Measurements from ENCODE around the gene SUSD1. TPM values are rescaled to one million over a fixed set of nuclear protein-coding genes. Genes with fewer than 3 reads are reported as not detected.

SUSD1 gene
- total RNA-seq, 1 experiment from 2014 or later: 7.9 TPM

GRCh38 chr9:112000743-112001142 lies 174.4 kb downstream of the SUSD1 start:
- no peaks in the 10 kb centered on the region for H3K27me3 ChIP-seq (ENCODE audit: insufficient read depth, low read length)
- H3K9me2 ChIP-seq (ENCODE audit: insufficient read depth): no peaks in the 10 kb centered on the region
- BruUV-seq (replicated peaks): no TSS peak
- no peak overlapping the region for H3K27ac ChIP-seq (ENCODE audit: low read depth, low read length)
- no peak overlapping the region for H3K9ac ChIP-seq (ENCODE audit: low read length)
- intact Hi-C loops (cut with micrococcal nuclease): no loop called here
- H3K9me3 ChIP-seq (ENCODE audit: control insufficient read depth in 1 of 2, insufficient read depth in 1 of 2, low read depth in 1 of 2, low read length in 2 of 2): no peaks in the 10 kb centered on the region
- H3K4me2 ChIP-seq (ENCODE audit: low read length): no peak overlapping the region
- TF ChIP-seq ZNF274 (IDR thresholded peaks at IDR 0.05; ENCODE audit: low read depth, low read length): no peak
- TF ChIP-seq, protein P1, sequence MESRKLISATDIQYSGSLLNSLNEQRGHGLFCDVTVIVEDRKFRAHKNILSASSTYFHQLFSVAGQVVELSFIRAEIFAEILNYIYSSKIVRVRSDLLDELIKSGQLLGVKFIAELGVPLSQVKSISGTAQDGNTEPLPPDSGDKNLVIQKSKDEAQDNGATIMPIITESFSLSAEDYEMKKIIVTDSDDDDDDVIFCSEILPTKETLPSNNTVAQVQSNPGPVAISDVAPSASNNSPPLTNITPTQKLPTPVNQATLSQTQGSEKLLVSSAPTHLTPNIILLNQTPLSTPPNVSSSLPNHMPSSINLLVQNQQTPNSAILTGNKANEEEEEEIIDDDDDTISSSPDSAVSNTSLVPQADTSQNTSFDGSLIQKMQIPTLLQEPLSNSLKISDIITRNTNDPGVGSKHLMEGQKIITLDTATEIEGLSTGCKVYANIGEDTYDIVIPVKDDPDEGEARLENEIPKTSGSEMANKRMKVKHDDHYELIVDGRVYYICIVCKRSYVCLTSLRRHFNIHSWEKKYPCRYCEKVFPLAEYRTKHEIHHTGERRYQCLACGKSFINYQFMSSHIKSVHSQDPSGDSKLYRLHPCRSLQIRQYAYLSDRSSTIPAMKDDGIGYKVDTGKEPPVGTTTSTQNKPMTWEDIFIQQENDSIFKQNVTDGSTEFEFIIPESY (IDR thresholded peaks at IDR 0.05; ENCODE audit: extremely low read depth, insufficient replicate concordance, low read length): no peak
- TF ChIP-seq, protein P2, sequence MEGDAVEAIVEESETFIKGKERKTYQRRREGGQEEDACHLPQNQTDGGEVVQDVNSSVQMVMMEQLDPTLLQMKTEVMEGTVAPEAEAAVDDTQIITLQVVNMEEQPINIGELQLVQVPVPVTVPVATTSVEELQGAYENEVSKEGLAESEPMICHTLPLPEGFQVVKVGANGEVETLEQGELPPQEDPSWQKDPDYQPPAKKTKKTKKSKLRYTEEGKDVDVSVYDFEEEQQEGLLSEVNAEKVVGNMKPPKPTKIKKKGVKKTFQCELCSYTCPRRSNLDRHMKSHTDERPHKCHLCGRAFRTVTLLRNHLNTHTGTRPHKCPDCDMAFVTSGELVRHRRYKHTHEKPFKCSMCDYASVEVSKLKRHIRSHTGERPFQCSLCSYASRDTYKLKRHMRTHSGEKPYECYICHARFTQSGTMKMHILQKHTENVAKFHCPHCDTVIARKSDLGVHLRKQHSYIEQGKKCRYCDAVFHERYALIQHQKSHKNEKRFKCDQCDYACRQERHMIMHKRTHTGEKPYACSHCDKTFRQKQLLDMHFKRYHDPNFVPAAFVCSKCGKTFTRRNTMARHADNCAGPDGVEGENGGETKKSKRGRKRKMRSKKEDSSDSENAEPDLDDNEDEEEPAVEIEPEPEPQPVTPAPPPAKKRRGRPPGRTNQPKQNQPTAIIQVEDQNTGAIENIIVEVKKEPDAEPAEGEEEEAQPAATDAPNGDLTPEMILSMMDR (IDR thresholded peaks at IDR 0.05 in 2 of 3, conservative IDR thresholded peaks at IDR 0.05 in 1 of 3; ENCODE audit: borderline replicate concordance in 1 of 3, insufficient read depth in 1 of 3, low read depth in 2 of 3, low read length in 2 of 3): no peak
- TF ChIP-seq ELF1 (IDR thresholded peaks at IDR 0.05; ENCODE audit: borderline replicate concordance, low read depth): no peak
- no peak for TF ChIP-seq SIN3A (IDR thresholded peaks at IDR 0.05; ENCODE audit: low read depth)
- no peak for TF ChIP-seq RAD21 (IDR thresholded peaks at IDR 0.05; ENCODE audit: low read depth)
- no peak for TF ChIP-seq EZH2 (IDR thresholded peaks at IDR 0.05)
- TF ChIP-seq POLR2A (IDR thresholded peaks at IDR 0.05; ENCODE audit: borderline replicate concordance, extremely low read depth, insufficient read depth, insufficient read length): no peak
- TF ChIP-seq TCF7L2 (IDR thresholded peaks at IDR 0.05; ENCODE audit: borderline replicate concordance, extremely low read depth, insufficient read depth, insufficient read length): no peak
- no peak for TF ChIP-seq ATF3 (IDR thresholded peaks at IDR 0.05)
- no peak for TF ChIP-seq CEBPB (IDR thresholded peaks at IDR 0.05; ENCODE audit: low read depth)
- TF ChIP-seq SRF (IDR thresholded peaks at IDR 0.05; ENCODE audit: low read depth): no peak
- no peak for TF ChIP-seq EGR1 (IDR thresholded peaks at IDR 0.05; ENCODE audit: low read depth)
- TF ChIP-seq POLR2AphosphoS5 (IDR thresholded peaks at IDR 0.05; ENCODE audit: low read depth, low read length): no peak
- DNase-seq (ENCODE audit: low read depth, low spot score) (no peak), ATAC-seq (no peak)
- POLR2A ChIA-PET: interaction anchor here (0.8 kb wide), 1 partner anchor 11 kb away, joined by 6 read pairs; no protein-coding TSS in a partner anchor
- H4K20me1 ChIP-seq (ENCODE audit: insufficient read depth): no peaks in the 10 kb centered on the region
- CTCF ChIA-PET: no interaction called here
- H3K4me3 ChIP-seq (replicated peaks in 1 of 2; ENCODE audit: low read depth in 1 of 2, low read length in 2 of 2): no peak overlapping the region
- no peaks in the 10 kb centered on the region for H3K4me1 ChIP-seq (ENCODE audit: control insufficient read depth in 1 of 2, insufficient read depth in 2 of 2, low read length in 2 of 2)
- H3K79me2 ChIP-seq (ENCODE audit: insufficient read depth, low read length): no peaks in the 10 kb centered on the region
- H3K36me3 ChIP-seq (ENCODE audit: control insufficient read depth in 1 of 2, insufficient read depth in 2 of 2, low read length in 2 of 2): no peaks in the 10 kb centered on the region
- no peak overlapping the region for H2AFZ ChIP-seq (ENCODE audit: low read depth, low read length, poor library complexity, severe bottlenecking)
- RAD21 ChIA-PET (ENCODE audit: low non-redundant PET in 1 of 2, low total read pairs in 2 of 2, uncharacterized antibody in 2 of 2, unreplicated experiment in 2 of 2): no interaction called here

Measured in HCT116 (cell line).